Stimulated activated CD8-positive, alpha-beta memory T cell treated with anti-CD3 and anti-CD28 coated beads, Interleukin-4, amount 100 ng/mL, for 48 hours (primary cell): Measurements from ENCODE around the gene TMEM198.

Experiments used
- DNase-seq: peaks from one replicate; pipeline ENCODE4 v3.0.0-alpha.2; 2020

The TMEM198 gene

GRCh38 chr2:219591091-219591490 is 47.3 kb downstream of the TMEM198 start:
- DNase-seq: no peak

DNA sequence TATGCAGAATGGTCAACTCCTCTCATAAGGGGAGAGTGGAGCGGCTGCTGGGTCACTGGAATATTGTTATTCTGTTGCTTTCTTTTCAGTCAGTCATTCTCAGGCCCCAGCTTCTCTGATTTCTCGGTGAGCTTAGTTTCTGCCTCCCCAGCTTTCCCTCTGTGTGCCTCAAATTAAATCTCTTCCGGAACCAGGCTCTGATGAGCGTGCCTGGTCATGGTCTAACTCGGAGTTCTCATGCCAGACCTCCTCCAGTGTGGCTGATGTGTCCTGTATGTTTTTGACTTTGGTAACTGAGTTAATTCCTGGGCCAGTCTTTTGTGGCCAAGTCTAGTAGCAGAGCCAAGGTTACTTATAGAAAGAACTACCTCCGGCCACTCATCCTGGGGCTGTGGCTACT is 48.9 kb downstream of the TMEM198 start:
- DNase-seq: no peak

DNA sequence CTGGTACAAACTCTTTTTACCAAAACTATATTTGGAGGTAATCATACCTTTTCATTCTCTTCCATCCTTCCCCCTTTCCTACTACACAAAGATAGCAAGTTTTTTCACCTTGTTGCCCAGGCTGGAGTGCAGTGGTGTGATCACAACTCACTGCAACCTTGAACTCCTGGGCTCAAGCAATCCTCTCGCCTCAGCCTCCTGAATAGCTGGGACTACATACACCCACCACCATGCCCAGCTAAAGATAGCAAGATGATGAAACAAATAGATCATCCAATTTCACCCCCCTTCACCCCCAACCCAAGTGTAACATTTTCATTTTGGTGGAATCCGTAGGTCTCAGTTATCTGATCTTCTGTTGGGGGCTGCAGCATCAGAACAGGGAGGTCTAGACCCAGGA is 49.3 kb downstream of the TMEM198 start:
- no peak for DNase-seq

DNA sequence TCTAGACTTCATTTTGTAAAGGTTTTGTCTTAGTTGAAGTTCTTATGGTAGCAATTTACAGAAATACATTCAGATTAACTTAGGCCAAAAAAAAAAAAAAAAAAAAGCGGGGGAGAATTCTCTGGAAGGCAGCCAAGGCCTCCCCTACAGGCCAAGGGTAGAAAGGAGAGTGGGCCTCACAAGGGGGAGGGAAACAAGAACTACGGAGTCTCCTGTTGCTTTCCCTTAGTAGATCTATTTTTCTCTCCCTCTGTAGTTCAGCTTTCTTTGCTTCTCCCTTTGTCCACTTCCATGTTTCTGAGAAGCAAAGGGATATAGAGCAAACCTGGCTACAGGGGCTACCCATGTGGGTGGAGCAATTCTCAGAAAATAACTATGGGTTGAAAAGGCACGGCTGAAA is 51.4 kb downstream of the TMEM198 start:
- no peak for DNase-seq

GRCh38 chr2:219596954-219597551 is 53.2 kb downstream of the TMEM198 start:
- DNase-seq: no peak

GRCh38 chr2:219597552-219598307 is 53.9 kb downstream of the TMEM198 start, which contains the start of gene STK11IP:
Gene STK11IP (plus strand): TSS chr2:219597857. CDS start chr2:219598120, 263 bp downstream.
- peak; percentile 94 for DNase-seq

DNA sequence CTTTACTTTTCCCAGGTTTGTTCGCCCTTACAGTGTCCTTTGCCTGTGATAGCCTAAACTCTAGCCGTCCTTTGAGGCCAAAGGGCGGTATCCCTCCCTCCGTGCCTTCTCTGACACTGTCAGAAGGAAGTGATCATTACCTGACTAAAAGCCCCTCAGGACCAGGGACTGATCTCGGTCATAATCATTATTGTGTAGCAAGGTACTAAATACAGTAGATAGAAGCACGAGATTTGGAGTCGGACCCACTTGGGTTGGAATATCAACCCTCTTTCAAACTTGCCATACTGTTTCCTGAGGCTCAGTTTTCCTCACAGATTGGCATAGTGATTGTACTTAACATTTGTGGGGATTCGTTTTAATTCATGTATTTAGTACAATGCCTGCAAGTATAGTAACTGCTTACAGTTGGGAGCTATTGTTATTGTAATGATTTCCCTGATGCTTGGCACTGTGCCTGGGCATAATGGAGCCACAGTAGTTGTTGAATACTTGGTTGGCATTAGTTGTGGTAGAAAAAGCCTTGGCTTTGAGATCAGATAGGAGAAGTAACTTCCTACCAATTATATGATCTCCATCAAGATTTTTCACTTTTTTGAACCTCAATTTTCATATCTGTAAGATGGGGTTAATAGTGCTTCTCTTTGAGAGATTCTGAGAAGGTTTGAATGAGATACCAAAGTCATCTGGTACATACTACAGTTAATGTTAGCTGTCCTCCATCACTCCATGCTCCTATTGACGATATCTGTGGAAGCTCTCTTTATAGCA is 54.7 kb downstream of the TMEM198 start:
- no peak for DNase-seq
